Astrocyte (in vitro differentiated cells and primary cell): Measurements from ENCODE around the gene DLL1.

Experiments
- CTCF ChIP-seq: IDR thresholded peaks from 2 replicates; pipeline ENCODE4 v1.5.1; 2011; ENCODE audit warnings: low read depth, mild to moderate bottlenecking, inconsistent platforms, low read length, moderate library complexity; ENCODE audit not compliant: insufficient read depth
- EZH2 ChIP-seq: IDR thresholded peaks from 2 replicates; pipeline ENCODE4 v1.6.1; 2012; ENCODE audit warnings: mild to moderate bottlenecking, low read length, inconsistent platforms; ENCODE audit not compliant: insufficient read depth

GRCh38 chr6:170282512-170283158 lies 8.2 kb downstream of the DLL1 start:
- TF ChIP-seq EZH2 (no peak), CTCF (no peak)
